ENCODE measurements around the gene CRY2.

DNA sequence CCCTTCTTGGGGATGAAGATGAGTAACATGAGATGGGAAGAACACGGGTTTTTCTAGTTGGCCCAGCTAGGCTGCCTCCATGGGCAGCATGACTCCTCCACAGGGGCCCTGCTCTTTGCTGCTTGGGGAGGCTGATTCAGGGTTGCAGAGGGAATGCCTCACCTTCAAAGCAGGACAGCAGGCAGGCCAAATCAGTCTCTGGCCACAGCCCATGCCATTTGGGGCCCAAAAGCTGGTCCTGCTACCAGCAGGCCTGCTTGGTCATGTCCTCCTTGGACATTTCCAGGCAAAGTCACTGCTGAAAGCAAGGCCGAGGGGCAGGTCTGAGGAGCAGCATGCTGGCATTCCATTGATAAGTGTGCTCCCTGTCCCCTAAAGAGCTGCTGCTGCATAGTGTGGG lies 24.4 kb downstream of the CRY2 start:
- no peak for TF ChIP-seq POLR2A (IDR thresholded peaks at IDR 0.05)
- TF ChIP-seq, protein P1, sequence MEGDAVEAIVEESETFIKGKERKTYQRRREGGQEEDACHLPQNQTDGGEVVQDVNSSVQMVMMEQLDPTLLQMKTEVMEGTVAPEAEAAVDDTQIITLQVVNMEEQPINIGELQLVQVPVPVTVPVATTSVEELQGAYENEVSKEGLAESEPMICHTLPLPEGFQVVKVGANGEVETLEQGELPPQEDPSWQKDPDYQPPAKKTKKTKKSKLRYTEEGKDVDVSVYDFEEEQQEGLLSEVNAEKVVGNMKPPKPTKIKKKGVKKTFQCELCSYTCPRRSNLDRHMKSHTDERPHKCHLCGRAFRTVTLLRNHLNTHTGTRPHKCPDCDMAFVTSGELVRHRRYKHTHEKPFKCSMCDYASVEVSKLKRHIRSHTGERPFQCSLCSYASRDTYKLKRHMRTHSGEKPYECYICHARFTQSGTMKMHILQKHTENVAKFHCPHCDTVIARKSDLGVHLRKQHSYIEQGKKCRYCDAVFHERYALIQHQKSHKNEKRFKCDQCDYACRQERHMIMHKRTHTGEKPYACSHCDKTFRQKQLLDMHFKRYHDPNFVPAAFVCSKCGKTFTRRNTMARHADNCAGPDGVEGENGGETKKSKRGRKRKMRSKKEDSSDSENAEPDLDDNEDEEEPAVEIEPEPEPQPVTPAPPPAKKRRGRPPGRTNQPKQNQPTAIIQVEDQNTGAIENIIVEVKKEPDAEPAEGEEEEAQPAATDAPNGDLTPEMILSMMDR (IDR thresholded peaks at IDR 0.05), result no peak
